HL-60 (cell line): Measurements from ENCODE around the gene PLCD1.

Experiments
- GABPA ChIP-seq: IDR thresholded peaks from 2 replicates; pipeline ENCODE4 v1.6.1; 2012; ENCODE audit warnings: low read depth
- POLR2AphosphoS5 ChIP-seq: IDR thresholded peaks from 2 replicates; pipeline ENCODE4 v1.6.1; 2012; ENCODE audit warnings: low read depth
- SPI1 ChIP-seq: IDR thresholded peaks from 2 replicates; pipeline ENCODE4 v1.6.1; 2012; ENCODE audit warnings: low read depth, mild to moderate bottlenecking, borderline replicate concordance
- TF ChIP-seq, protein P1 (sequence below): IDR thresholded peaks from one replicate; pipeline ENCODE4 v1.5.1; 2011; ENCODE audit warnings: low read length, control low read depth, inconsistent platforms; ENCODE audit not compliant: insufficient read depth
- TF ChIP-seq, protein P2 (sequence below): IDR thresholded peaks from 2 replicates; pipeline ENCODE4 v1.6.1; 2012; ENCODE audit warnings: low read depth; ENCODE audit not compliant: insufficient replicate concordance

DNA sequence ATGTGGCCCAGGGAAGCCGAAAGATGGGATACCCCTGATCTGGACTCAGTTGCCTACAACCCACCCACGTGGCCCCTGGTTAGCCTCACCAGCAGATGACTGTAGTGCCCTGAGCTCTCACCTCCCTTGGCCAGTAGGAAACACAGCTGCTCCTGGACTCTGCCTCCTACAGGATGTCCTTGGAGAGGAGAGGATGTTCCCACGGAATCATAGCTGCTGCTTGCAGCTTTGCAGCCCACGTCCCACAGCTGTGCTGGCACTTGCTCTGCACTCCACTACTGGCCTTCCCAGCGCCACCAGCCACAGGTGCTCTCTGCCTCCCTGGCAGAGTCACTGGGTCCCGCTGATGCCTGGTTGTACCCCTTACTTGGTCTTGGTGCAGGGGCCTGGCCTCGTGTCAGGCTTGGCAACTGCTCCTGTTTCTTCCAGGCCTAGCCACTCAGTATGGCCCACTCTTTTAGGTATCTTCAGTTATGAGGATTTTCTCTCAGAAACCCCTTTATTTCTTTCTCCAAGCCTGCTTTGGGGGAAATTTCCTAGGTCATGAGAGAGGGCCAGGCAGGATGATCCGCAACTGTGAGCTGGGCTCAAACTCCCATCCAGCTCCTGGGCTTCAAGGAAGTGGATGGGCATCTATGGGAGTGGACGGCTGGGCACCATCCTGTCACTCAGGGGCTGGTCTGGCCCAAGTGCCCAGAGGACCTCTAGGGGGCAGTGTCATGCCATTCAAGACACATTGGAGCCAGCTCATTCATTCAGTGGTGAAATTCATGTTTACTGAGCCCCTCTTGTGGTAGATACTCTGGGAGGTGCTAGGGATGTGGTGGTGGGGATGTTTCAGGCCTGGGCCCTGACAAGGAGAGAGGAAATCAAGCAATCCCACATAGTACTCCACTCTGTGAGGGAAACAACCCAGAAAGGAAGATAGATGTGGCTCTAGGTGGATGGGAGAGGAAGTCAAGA lies 55.0 kb downstream of the PLCD1 start:
- TF ChIP-seq, protein P1, sequence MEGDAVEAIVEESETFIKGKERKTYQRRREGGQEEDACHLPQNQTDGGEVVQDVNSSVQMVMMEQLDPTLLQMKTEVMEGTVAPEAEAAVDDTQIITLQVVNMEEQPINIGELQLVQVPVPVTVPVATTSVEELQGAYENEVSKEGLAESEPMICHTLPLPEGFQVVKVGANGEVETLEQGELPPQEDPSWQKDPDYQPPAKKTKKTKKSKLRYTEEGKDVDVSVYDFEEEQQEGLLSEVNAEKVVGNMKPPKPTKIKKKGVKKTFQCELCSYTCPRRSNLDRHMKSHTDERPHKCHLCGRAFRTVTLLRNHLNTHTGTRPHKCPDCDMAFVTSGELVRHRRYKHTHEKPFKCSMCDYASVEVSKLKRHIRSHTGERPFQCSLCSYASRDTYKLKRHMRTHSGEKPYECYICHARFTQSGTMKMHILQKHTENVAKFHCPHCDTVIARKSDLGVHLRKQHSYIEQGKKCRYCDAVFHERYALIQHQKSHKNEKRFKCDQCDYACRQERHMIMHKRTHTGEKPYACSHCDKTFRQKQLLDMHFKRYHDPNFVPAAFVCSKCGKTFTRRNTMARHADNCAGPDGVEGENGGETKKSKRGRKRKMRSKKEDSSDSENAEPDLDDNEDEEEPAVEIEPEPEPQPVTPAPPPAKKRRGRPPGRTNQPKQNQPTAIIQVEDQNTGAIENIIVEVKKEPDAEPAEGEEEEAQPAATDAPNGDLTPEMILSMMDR = peak; percentile 97
- no peak for TF ChIP-seq GABPA
- TF ChIP-seq SPI1 = no peak
- TF ChIP-seq, protein P2, sequence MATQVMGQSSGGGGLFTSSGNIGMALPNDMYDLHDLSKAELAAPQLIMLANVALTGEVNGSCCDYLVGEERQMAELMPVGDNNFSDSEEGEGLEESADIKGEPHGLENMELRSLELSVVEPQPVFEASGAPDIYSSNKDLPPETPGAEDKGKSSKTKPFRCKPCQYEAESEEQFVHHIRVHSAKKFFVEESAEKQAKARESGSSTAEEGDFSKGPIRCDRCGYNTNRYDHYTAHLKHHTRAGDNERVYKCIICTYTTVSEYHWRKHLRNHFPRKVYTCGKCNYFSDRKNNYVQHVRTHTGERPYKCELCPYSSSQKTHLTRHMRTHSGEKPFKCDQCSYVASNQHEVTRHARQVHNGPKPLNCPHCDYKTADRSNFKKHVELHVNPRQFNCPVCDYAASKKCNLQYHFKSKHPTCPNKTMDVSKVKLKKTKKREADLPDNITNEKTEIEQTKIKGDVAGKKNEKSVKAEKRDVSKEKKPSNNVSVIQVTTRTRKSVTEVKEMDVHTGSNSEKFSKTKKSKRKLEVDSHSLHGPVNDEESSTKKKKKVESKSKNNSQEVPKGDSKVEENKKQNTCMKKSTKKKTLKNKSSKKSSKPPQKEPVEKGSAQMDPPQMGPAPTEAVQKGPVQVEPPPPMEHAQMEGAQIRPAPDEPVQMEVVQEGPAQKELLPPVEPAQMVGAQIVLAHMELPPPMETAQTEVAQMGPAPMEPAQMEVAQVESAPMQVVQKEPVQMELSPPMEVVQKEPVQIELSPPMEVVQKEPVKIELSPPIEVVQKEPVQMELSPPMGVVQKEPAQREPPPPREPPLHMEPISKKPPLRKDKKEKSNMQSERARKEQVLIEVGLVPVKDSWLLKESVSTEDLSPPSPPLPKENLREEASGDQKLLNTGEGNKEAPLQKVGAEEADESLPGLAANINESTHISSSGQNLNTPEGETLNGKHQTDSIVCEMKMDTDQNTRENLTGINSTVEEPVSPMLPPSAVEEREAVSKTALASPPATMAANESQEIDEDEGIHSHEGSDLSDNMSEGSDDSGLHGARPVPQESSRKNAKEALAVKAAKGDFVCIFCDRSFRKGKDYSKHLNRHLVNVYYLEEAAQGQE = no peak
- TF ChIP-seq POLR2AphosphoS5 = no peak
